CD4-positive, CD25-positive, alpha-beta regulatory T cell (primary cell): Measurements from ENCODE around the gene OR2F1. TPM values are rescaled to one million over a fixed set of nuclear protein-coding genes. Genes with fewer than 3 reads are reported as not detected.
"Not testable (repeated sequence)": the region's sequence is repeated elsewhere in the genome, so short reads cannot be mapped to it uniquely, and the experiment has no call there.

Experiments used
- ATAC-seq, 2 donors: fragments of 150-1000 bp; cut with Tn5 transposase; one replicate each; pipeline ENCODE4 v1.10.0; 2021; ENCODE audit warnings: low read depth in 2 of 2, moderate number of reproducible peaks in 2 of 2, moderate library complexity in 1 of 2
- DNase-seq, 3 donors: peaks; one replicate each; pipeline versions ENCODE4 v3.0.0 to v3.0.0-alpha.2; 2012 to 2022; ENCODE audit warnings: mixed read lengths in 1 of 3
- H3K27ac ChIP-seq: one replicate; pipeline ENCODE4 v1.7.0; 2013; ENCODE audit warnings: mild to moderate bottlenecking, low read length; ENCODE audit not compliant: insufficient read depth, poor library complexity, severe bottlenecking
- H3K27me3 ChIP-seq: one replicate; pipeline ENCODE4 v1.7.0; 2013; ENCODE audit warnings: low read length; ENCODE audit not compliant: control insufficient read depth, insufficient read depth
- H3K36me3 ChIP-seq: one replicate; pipeline ENCODE4 v1.7.0; 2013; ENCODE audit warnings: mild to moderate bottlenecking, low read length, moderate library complexity; ENCODE audit not compliant: control insufficient read depth, insufficient read depth
- H3K4me1 ChIP-seq: 2 replicates; pipeline ENCODE4 v1.7.0; 2013; ENCODE audit warnings: mild to moderate bottlenecking, low read length; ENCODE audit not compliant: insufficient read depth, control insufficient read depth, poor library complexity, severe bottlenecking
- H3K4me3 ChIP-seq: one replicate; pipeline ENCODE4 v1.7.0; 2013; ENCODE audit warnings: low read depth, mild to moderate bottlenecking, low read length, moderate library complexity
- H3K9me3 ChIP-seq, 2 experiments: 1 replicate in 1 of 2; 2 replicates in 1 of 2; pipeline ENCODE4 v1.7.0; 2013; ENCODE audit warnings: low read length in 2 of 2, mild to moderate bottlenecking in 1 of 2, moderate library complexity in 1 of 2; ENCODE audit not compliant: control insufficient read depth in 2 of 2
- H3K27ac Mint-ChIP-seq, 3 donors: one replicate each; pipeline ENCODE4 v1.8.0; 2020 to 2022; ENCODE audit warnings: mild to moderate bottlenecking in 3 of 3, mixed read lengths in 3 of 3, moderate library complexity in 2 of 3
- H3K27me3 Mint-ChIP-seq: one replicate; pipeline ENCODE4 v1.8.0; 2022; ENCODE audit warnings: mild to moderate bottlenecking, mixed read lengths
- H3K36me3 Mint-ChIP-seq: one replicate; pipeline ENCODE4 v1.8.0; 2020; ENCODE audit warnings: mixed read lengths
- H3K4me1 Mint-ChIP-seq, 4 donors: one replicate each; pipeline ENCODE4 v1.8.0; 2020 to 2022; ENCODE audit warnings: mixed read lengths in 4 of 4, mild to moderate bottlenecking in 1 of 4
- H3K4me3 Mint-ChIP-seq, 4 donors: one replicate each; pipeline ENCODE4 v1.8.0; 2020 to 2022; ENCODE audit warnings: mild to moderate bottlenecking in 4 of 4, mixed read lengths in 4 of 4, moderate library complexity in 3 of 4
- H3K9me3 Mint-ChIP-seq, 7 donors: one replicate each; pipeline ENCODE4 v1.8.0; 2020 to 2022; ENCODE audit warnings: mixed read lengths in 7 of 7, mild to moderate bottlenecking in 3 of 7, moderate library complexity in 2 of 7
- polyA plus RNA-seq, 4 donors: library from polyadenylated mRNA; unstranded; fragments of 300-500 nt; fragmentation: Illumina TruSeq; gene quantifications; one replicate each; pipeline ENCODE4 v1.2.3, GENCODE V29; 2021
- total RNA-seq: library from RNA; stranded (reverse); gene quantifications from one replicate; pipeline ENCODE4 v1.2.3, GENCODE V29; 2022

Gene OR2F1
- total and polyA plus RNA-seq, 5 donors from 2014 or later, result not detected

GRCh38 chr7:144010821-144011220 lies 56.2 kb downstream of the OR2F1 start:
- not testable (repeated sequence) for H3K4me1 Mint-ChIP-seq, ATAC-seq, H3K27me3 ChIP-seq, H3K36me3 Mint-ChIP-seq, H3K4me3 ChIP-seq, H3K27ac ChIP-seq, H3K4me3 Mint-ChIP-seq, H3K36me3 ChIP-seq, DNase-seq, H3K4me1 ChIP-seq, H3K27ac Mint-ChIP-seq
- H3K9me3 ChIP-seq, result peaks cover 0 to 11% of the 10 kb centered on the region in 2 experiments
- H3K9me3 Mint-ChIP-seq, result peaks cover 3 to 19% (median 5%) of the 10 kb centered on the region in 7 donors
- peaks cover 13% of the 10 kb centered on the region for H3K27me3 Mint-ChIP-seq

GRCh38 chr7:144011458-144012230 lies 57.0 kb downstream of the OR2F1 start:
- Mint-ChIP-seq H3K4me3 (no peak overlapping the region), H3K9me3 (peaks cover 3 to 19% (median 5%) of the 10 kb centered on the region in 7 donors), H3K27me3 (peaks cover 13% of the 10 kb centered on the region), H3K4me1 (no peaks in the 10 kb centered on the region), H3K27ac (no peak overlapping the region), H3K36me3 (no peaks in the 10 kb centered on the region)
- Histone ChIP-seq H3K9me3 (peaks cover 0 to 11% of the 10 kb centered on the region in 2 experiments), H3K4me1 (no peaks in the 10 kb centered on the region), H3K4me3 (no peak overlapping the region), H3K27ac (no peak overlapping the region), H3K36me3 (no peaks in the 10 kb centered on the region), H3K27me3 (no peaks in the 10 kb centered on the region)
- DNase-seq (no peak), ATAC-seq (no peak)

Other genes with a start within 250 kb of the OR2F1 start
- 0.91 TPM for gene CTAGE6, start 197.1 kb upstream of the OR2F1 start, total RNA-seq
- gene CTAGE6, start 197.1 kb upstream of the OR2F1 start, polyA plus RNA-seq, result under 1 TPM in 2 of 4 donors, not detected in 2; 0.14 to 0.31 TPM
- 9.6 TPM for gene TCAF1, start 52.7 kb upstream of the OR2F1 start, total RNA-seq
- gene TCAF1, start 52.7 kb upstream of the OR2F1 start, polyA plus RNA-seq, result 10 to 100 TPM in 2 of 4 donors, 1 to 10 TPM in 2; 5.6 to 13.0 (median 9.3) TPM
- not detected for gene OR2F2, start 19.6 kb upstream of the OR2F1 start, total RNA-seq
- not detected for gene OR2F2, start 19.6 kb upstream of the OR2F1 start, polyA plus RNA-seq
- gene OR6B1, start 45.5 kb downstream of the OR2F1 start, total RNA-seq, result not detected
- gene OR6B1, start 45.5 kb downstream of the OR2F1 start, polyA plus RNA-seq, result not detected
- not detected for gene OR2A5, start 94.1 kb downstream of the OR2F1 start, total RNA-seq
- gene OR2A5, start 94.1 kb downstream of the OR2F1 start, polyA plus RNA-seq, result not detected
- gene OR2A25, start 115.0 kb downstream of the OR2F1 start, total RNA-seq, result not detected
- gene OR2A25, start 115.0 kb downstream of the OR2F1 start, polyA plus RNA-seq, result not detected
- gene OR2A12, start 131.4 kb downstream of the OR2F1 start, total RNA-seq, result not detected
- under 1 TPM in 1 of 4 donors, not detected in 3; 0.06 TPM for gene OR2A12, start 131.4 kb downstream of the OR2F1 start, polyA plus RNA-seq
- not detected for gene OR2A2, start 154.7 kb downstream of the OR2F1 start, total RNA-seq
- gene OR2A2, start 154.7 kb downstream of the OR2F1 start, polyA plus RNA-seq, result not detected
- gene OR2A14, start 168.3 kb downstream of the OR2F1 start, total RNA-seq, result not detected
- gene OR2A14, start 168.3 kb downstream of the OR2F1 start, polyA plus RNA-seq, result not detected
- 3.8 TPM for gene CTAGE4, start 228.6 kb downstream of the OR2F1 start, total RNA-seq
- under 1 TPM in 1 of 4 donors, not detected in 3; 0.29 TPM for gene CTAGE4, start 228.6 kb downstream of the OR2F1 start, polyA plus RNA-seq
- gene ARHGEF35, start 241.0 kb downstream of the OR2F1 start, total RNA-seq, result 3.5 TPM
- 1 to 10 TPM; 1.7 to 4.2 (median 2.8) TPM for gene ARHGEF35, start 241.0 kb downstream of the OR2F1 start, polyA plus RNA-seq